Endothelial cell of umbilical vein (primary cell): Measurements from ENCODE around the gene HEPH. TPM values are rescaled to one million over a fixed set of nuclear protein-coding genes. Genes with fewer than 3 reads are reported as not detected.

Source experiments
- BruUV-seq: library from RNA; stranded (reverse); fragments of 400-500 nt; replicated peaks from 2 replicates; lab custom pipeline; 2021; lab: Mats Ljungman, UMichigan
- CTCF ChIA-PET: fragments of 300-600, 350-600 bp; sonication (Branson Sonifier 250); formaldehyde crosslinking; loops from one replicate; lab custom pipeline; 2021; ENCODE audit warnings: antibody characterized with exemption, inconsistent platforms; lab: Charles Lee
- POLR2A ChIA-PET: fragments of 300-600, 350-600 bp; sonication (Branson Sonifier 250); formaldehyde crosslinking; loops from one replicate; lab custom pipeline; 2021; ENCODE audit warnings: antibody characterized with exemption, inconsistent platforms; lab: Charles Lee
- DNase-seq: peaks from one replicate; pipeline ENCODE4 v3.0.0-alpha.2; 2011; ENCODE audit warnings: low read depth, low spot score
- FAIRE-seq: peaks from 2 replicates; lab custom pipeline; 2011; peaks lifted over from hg19 to GRCh38; lab: Jason Lieb, UNC
- H2AFZ ChIP-seq: 2 replicates; pipeline ENCODE4 v1.6.0; 2012; ENCODE audit warnings: low read depth, low read length, control low read depth, inconsistent platforms
- H3K27ac ChIP-seq: 2 replicates; pipeline ENCODE4 v1.5.1; 2011; ENCODE audit warnings: low read depth, mild to moderate bottlenecking, control low read depth, low read length, moderate library complexity; ENCODE audit not compliant: insufficient read depth
- H3K27me3 ChIP-seq, 2 experiments: 2 replicates each; pipeline versions ENCODE4 v1.6.0 to v1.6.1; 2011; ENCODE audit warnings: low read length in 2 of 2, mixed read lengths in 1 of 2; ENCODE audit not compliant: control insufficient read depth in 2 of 2, insufficient read depth in 2 of 2
- H3K36me3 ChIP-seq, 2 experiments: 2 replicates in 1 of 2; 3 replicates in 1 of 2; pipeline ENCODE4 v1.5.1; 2011; ENCODE audit warnings: low read length in 2 of 2, mild to moderate bottlenecking in 1 of 2, moderate library complexity in 1 of 2; ENCODE audit not compliant: control insufficient read depth in 2 of 2, insufficient read depth in 2 of 2; ENCODE audit errors: extremely low read depth in 1 of 2
- H3K4me1 ChIP-seq: 3 replicates; pipeline ENCODE4 v1.5.1; 2011; ENCODE audit warnings: mild to moderate bottlenecking, low read length; ENCODE audit not compliant: control insufficient read depth, insufficient read depth; ENCODE audit errors: extremely low read depth
- H3K4me2 ChIP-seq: 2 replicates; pipeline ENCODE4 v1.6.1; 2011; ENCODE audit warnings: low read length, control low read depth, mixed read lengths; ENCODE audit not compliant: insufficient read depth
- H3K4me3 ChIP-seq, 3 experiments: fragments of 200-600 bp in 1 of 3; sonication (generic), shearing (Covaris generic) in 1 of 3; replicated peaks in 1 of 3; 2 replicates each; pipeline ENCODE4 v1.5.1; 2011 to 2016; ENCODE audit warnings: control low read depth in 3 of 3, low read length in 3 of 3, mild to moderate bottlenecking in 2 of 3, inconsistent platforms in 1 of 3, low read depth in 1 of 3, moderate library complexity in 1 of 3; ENCODE audit not compliant: insufficient read depth in 1 of 3
- H3K79me2 ChIP-seq: 2 replicates; pipeline ENCODE4 v1.6.0; 2012; ENCODE audit warnings: low read length, inconsistent platforms; ENCODE audit not compliant: control insufficient read depth, insufficient read depth
- H3K9ac ChIP-seq: replicated peaks from 2 replicates; pipeline ENCODE3; 2011; ENCODE audit warnings: low read length, control low read depth; ENCODE audit not compliant: insufficient read depth; ENCODE audit errors: extremely low read depth
- H3K9me1 ChIP-seq: replicated peaks from 3 replicates; pipeline ENCODE4 v1.6.0; 2011; ENCODE audit warnings: mild to moderate bottlenecking, low read length; ENCODE audit not compliant: control insufficient read depth, insufficient read depth; ENCODE audit errors: extremely low read depth
- H3K9me3 ChIP-seq: replicated peaks from 2 replicates; pipeline ENCODE4 v1.5.1; 2012; ENCODE audit warnings: low read length, inconsistent platforms; ENCODE audit not compliant: control insufficient read depth, insufficient read depth
- H4K20me1 ChIP-seq: replicated peaks from 2 replicates; pipeline ENCODE3; 2011; ENCODE audit warnings: mild to moderate bottlenecking, low read length; ENCODE audit not compliant: control insufficient read depth, insufficient read depth; ENCODE audit errors: extremely low read depth
- EZH2 ChIP-seq: IDR thresholded peaks from 2 replicates; pipeline ENCODE4 v1.6.1; 2012; ENCODE audit warnings: borderline replicate concordance, low read depth, mild to moderate bottlenecking, moderate library complexity, low read length, inconsistent platforms; ENCODE audit not compliant: severe bottlenecking
- FOS ChIP-seq: IDR thresholded peaks from 2 replicates; pipeline ENCODE4 v1.6.1; 2011; ENCODE audit warnings: mild to moderate bottlenecking, low read length, moderate library complexity, borderline replicate concordance; ENCODE audit not compliant: insufficient read depth
- GATA2 ChIP-seq: IDR thresholded peaks from 2 replicates; pipeline ENCODE4 v1.7.0; 2011; ENCODE audit warnings: low read depth, mild to moderate bottlenecking, moderate library complexity, mixed read lengths, low read length; ENCODE audit not compliant: insufficient read length, insufficient read depth
- JUN ChIP-seq: IDR thresholded peaks from 2 replicates; pipeline ENCODE4 v1.6.1; 2011; ENCODE audit warnings: borderline replicate concordance, low read depth; ENCODE audit not compliant: insufficient read length, insufficient read depth
- MYC ChIP-seq: IDR thresholded peaks from one replicate; pipeline ENCODE4 v1.6.1; 2011; ENCODE audit warnings: mild to moderate bottlenecking, low read depth, low read length
- POLR2A ChIP-seq: IDR thresholded peaks from 2 replicates; pipeline ENCODE4 v1.6.1; 2012; ENCODE audit warnings: low read depth, mild to moderate bottlenecking, control low read depth, low read length
- POLR2AphosphoS5 ChIP-seq: IDR thresholded peaks from 2 replicates; pipeline ENCODE4 v1.6.1; 2012; ENCODE audit warnings: low read depth, mild to moderate bottlenecking, control low read depth, low read length, moderate library complexity; ENCODE audit not compliant: insufficient read depth
- dilution Hi-C: fragments of 300-500 bp; cut with MboI; formaldehyde crosslinking; loops from one replicate; pipeline ENCODE4 v1.15.0; 2019; ENCODE audit warnings: low sequenced_read_pairs; ENCODE audit not compliant: extremely low pct_ligation_motif_present
- intact Hi-C: fragments of 100-400 bp; cut with micrococcal nuclease; formaldehyde crosslinking; loops from one replicate; pipeline ENCODE4 v1.10.0; 2022
- polyA plus RNA-seq, 4 experiments: library from polyadenylated mRNA; depleted of rRNA in 3 of 4; stranded (reverse) in 3 of 4; unstranded in 1 of 4; fragments of >200 nt; gene quantifications; 2 replicates each; pipeline versions ENCODE4 v1.2.1 to v1.2.3, GENCODE V29; 2011 to 2012; ENCODE audit warnings: missing spikeins in 1 of 4
- total RNA-seq: library from RNA; stranded (reverse); gene quantifications from 2 replicates; pipeline ENCODE4 v1.2.3, GENCODE V29; 2021
- TF ChIP-seq, protein P1 (sequence below), 2 donors: IDR thresholded peaks; 1 replicate in 1 of 2; 2 replicates in 1 of 2; pipeline ENCODE4 v1.5.1; 2011; ENCODE audit warnings: low read length in 2 of 2, mild to moderate bottlenecking in 2 of 2, moderate library complexity in 2 of 2, control low read depth in 1 of 2, inconsistent platforms in 1 of 2, low read depth in 1 of 2; ENCODE audit not compliant: insufficient read depth in 1 of 2; ENCODE audit errors: extremely low read depth in 1 of 2
- TF ChIP-seq, protein P2 (sequence below): IDR thresholded peaks from 2 replicates; pipeline ENCODE4 v1.6.1; 2011; ENCODE audit not compliant: insufficient read depth, insufficient read length

Gene HEPH
- total and polyA plus RNA-seq, 2 donors (not counting 3 experiments of a cell fraction or from before 2014, with no cell fraction given), result 0.08 to 0.20 TPM

DNA sequence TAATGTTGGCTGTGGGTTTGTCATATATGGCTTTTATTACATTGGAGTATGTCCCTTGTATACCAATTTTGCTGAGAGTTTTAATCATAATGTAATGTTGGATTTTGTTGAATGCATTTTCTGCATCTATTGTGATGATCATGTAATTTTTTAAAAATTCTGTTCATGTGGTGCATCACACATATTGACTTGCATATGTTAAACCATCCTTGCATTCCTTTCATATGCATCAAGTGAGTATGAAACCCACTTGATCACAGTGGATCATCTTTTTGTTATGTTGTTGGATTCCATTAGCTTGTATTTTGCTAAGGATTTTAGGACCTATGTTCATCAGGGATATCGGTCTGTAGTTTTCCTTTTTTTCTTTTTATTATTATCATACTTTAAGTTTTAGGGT is 12.1 kb downstream of the HEPH start:
- no peak overlapping the region for H3K9ac ChIP-seq
- no peaks in the 10 kb centered on the region for H3K27me3 ChIP-seq
- no peaks in the 10 kb centered on the region for H3K4me1 ChIP-seq
- H3K79me2 ChIP-seq, result no peaks in the 10 kb centered on the region
- no peak overlapping the region for H3K4me2 ChIP-seq
- dilution Hi-C loops, result no loop called here
- H3K4me3 ChIP-seq, result no peak overlapping the region
- no peaks in the 10 kb centered on the region for H3K36me3 ChIP-seq
- no peaks in the 10 kb centered on the region for H3K9me3 ChIP-seq
- no peaks in the 10 kb centered on the region for H3K9me1 ChIP-seq
- POLR2A ChIA-PET, result no interaction called here
- CTCF ChIA-PET, result no interaction called here
- TF ChIP-seq EZH2 (no peak), POLR2AphosphoS5 (no peak), MYC (no peak), JUN (no peak), FOS (no peak), POLR2A (no peak), GATA2 (no peak)
- TF ChIP-seq, protein P1, sequence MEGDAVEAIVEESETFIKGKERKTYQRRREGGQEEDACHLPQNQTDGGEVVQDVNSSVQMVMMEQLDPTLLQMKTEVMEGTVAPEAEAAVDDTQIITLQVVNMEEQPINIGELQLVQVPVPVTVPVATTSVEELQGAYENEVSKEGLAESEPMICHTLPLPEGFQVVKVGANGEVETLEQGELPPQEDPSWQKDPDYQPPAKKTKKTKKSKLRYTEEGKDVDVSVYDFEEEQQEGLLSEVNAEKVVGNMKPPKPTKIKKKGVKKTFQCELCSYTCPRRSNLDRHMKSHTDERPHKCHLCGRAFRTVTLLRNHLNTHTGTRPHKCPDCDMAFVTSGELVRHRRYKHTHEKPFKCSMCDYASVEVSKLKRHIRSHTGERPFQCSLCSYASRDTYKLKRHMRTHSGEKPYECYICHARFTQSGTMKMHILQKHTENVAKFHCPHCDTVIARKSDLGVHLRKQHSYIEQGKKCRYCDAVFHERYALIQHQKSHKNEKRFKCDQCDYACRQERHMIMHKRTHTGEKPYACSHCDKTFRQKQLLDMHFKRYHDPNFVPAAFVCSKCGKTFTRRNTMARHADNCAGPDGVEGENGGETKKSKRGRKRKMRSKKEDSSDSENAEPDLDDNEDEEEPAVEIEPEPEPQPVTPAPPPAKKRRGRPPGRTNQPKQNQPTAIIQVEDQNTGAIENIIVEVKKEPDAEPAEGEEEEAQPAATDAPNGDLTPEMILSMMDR (IDR thresholded peaks at IDR 0.05; ENCODE audit: extremely low read depth in 1 of 2, insufficient read depth in 1 of 2, low read depth in 1 of 2, low read length in 2 of 2), result no peak
- TF ChIP-seq, protein P2, sequence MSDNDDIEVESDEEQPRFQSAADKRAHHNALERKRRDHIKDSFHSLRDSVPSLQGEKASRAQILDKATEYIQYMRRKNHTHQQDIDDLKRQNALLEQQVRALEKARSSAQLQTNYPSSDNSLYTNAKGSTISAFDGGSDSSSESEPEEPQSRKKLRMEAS, result no peak
- no peak overlapping the region for H2AFZ ChIP-seq
- no TSS peak for BruUV-seq
- H3K27ac ChIP-seq, result no peak overlapping the region
- FAIRE-seq (no peak), DNase-seq (no peak)
- no peaks in the 10 kb centered on the region for H4K20me1 ChIP-seq
- intact Hi-C loops, result no loop called here
